HG02943 (cell line): ENCODE measurements around the gene ACACA.
"Not testable (repeated sequence)": the region's sequence is repeated elsewhere in the genome, so short reads cannot be mapped to it uniquely, and the experiment has no call there.

Experiments
- ATAC-seq: cut with Tn5 transposase; IDR thresholded peaks from one replicate; pipeline ENCODE4 v1.9.1; 2021; ENCODE audit warnings: mild to moderate bottlenecking, low read depth, moderate library complexity; ENCODE audit not compliant: unreplicated experiment

The ACACA gene

DNA sequence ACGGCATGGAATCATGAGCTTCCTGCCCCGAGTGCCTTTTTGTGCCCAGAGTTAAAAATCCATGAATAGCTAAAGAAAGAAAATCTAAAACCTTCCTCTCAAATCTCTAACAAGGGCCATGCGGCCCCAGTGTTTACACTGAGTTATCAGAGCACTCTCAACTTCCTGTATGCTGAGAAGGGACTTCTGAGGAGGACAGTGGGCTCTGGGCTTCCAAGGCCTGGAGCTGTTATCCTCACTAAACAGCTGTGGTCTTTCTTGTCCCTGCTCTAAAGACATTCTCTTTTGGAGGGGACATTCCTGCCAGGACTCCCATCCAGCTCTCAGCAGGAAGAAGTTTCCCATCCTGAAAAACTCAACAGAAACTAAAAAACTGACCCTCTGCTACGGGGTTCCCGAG lies 322.3 kb downstream of the ACACA start:
- ATAC-seq: no peak

DNA sequence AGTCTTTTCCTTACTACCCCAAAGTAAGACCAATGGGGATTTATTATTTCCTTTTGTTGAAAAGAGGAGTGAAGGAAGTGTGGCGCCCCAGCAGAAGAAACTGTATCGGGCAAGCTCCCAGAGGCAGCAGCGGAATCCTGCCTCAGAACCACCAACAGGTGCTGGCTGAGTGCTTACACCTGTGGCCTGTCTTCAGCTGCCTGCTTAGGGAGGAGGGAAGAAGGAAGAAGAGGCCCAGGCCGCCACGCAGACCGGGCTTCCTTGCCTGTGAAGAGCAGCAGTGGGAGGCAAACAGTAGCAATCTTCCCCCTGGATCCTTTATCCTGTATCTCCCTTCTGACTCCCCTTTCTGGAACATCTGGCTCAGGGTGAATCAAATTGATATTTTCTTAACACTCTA lies 323.2 kb downstream of the ACACA start:
- ATAC-seq: no peak

DNA sequence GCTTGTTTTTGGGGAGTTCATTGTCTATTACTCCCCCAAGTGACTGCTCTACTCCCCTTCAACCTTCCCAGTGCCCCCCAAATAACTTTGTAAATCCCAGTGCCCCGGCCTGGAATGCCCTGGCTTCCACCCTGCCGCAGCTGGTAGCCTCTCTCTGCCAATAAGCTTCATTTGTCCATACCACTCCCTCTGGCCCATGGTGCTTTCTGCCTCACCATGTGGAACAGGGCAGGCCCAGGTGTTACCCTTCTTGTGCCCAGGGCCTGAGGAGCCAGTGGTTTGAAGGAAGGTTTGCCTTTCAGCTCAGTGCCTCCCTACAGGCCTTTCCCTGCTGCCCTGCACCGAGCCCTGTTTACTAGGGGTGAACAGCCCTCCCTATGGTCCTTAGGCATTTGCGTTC lies 323.7 kb downstream of the ACACA start:
- ATAC-seq: no peak

DNA sequence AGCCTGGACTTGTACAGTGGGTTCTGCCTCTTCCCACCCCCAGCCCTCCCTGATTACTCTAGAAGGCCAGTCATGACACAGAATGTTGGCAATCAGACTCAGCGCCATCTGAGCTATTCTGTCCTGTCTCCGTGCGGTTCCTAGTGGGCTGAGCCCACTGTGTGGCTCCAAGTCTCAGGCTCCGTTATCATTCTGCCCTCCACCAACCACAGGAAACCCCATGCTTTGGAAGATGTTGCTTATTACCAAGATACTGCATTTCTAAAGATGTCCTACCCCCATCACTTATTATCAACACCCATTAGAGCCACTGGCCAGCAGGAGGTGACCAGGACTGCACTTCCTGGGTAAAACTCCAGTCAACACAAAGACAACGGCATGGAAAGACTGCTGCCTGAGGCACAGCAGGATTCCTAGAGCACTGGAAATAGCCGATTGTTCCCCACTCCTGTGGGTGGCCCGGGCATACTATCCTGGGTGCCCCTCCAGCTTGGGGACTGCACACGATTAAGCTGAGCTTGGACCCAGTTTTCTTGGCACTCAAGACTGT lies 324.2 kb downstream of the ACACA start:
- no peak for ATAC-seq

DNA sequence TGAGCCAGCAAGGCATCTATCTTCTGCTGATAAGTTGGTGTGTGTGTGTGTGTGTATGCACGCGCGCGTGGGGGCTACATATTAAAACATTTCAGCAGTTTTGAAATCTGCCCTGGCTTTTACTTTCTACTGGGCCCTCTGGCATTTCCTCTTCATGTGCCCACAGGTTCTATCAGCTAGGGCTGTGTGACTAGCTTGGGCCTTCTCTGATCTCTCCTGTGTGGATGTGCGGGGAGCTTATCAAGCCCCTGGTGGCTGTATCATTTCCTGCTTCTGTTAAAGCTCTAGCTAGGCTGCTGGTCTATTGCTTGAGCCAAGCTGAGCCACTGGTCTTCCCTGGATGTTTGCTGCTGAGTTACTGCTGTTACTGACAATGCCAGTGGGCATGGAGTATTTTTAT lies 325.3 kb downstream of the ACACA start:
- ATAC-seq: no peak

DNA sequence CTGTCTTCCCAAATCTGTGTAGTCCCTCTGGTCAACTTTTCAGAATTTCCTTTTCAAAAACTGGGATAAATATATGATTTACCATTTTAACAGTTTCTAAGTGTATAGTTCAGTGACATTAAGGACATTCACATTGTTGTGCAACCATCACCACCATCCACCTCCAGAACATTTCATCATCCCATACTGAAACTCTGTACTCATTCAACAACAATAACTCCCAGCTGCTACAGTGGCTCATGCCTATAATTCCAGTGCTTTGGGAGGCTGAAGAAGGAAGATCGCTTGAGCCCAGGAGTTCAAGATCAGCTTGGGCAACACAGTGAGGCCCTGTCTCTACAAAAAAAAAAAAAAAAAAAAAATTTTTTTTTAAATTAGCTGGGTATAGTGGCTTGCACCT lies 326.9 kb downstream of the ACACA start:
- no peak for ATAC-seq

DNA sequence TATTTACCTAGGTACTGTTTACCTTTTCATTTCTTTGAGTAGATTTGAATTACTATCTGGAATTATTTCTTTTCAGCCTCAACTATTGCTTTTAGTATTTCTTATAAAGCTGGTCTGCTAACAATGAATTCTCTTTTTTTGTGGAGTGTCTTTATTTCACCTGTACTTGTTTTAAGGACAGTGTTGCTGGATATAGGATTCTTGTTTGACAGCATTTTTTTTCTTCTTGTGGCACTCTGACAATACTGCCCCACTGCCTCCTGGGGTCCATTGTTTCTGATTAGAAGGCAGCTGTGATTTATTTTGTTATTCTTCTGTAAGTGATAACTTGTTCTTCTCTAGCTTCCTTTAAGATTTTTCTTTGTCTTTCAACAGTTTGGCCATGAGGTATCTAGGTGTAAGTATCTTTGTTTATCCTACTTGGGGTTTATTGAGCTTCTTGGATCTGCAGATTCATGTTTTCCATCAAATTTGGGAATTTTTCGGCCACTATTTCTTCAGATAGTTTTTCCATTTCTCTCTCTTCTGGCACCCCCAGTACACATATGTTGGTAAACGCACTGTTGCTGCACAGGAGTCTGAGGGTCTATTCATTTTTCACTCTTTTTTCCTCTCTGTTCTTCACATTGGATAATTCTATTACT lies 327.4 kb downstream of the ACACA start:
- ATAC-seq: no peak

DNA sequence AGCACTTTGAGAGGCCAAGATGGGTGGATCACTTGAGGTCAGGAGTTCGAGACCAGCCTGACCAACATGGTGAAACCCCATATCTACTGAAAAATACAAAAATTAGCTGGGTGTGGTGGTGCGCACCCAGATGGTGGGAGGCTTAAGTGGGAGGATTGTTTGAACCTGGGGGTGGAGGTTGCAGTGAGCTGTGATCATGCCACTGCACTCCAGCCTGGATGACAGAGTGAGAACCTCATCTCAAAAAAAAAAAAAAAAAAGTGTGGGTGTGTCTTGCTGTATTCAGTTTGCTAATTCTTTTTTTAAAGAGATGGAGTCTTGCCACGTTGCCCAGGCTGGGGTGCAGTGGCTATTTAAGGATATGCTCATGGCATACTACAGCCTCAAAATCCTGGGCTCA lies 333.2 kb downstream of the ACACA start:
- not testable (repeated sequence) for ATAC-seq

DNA sequence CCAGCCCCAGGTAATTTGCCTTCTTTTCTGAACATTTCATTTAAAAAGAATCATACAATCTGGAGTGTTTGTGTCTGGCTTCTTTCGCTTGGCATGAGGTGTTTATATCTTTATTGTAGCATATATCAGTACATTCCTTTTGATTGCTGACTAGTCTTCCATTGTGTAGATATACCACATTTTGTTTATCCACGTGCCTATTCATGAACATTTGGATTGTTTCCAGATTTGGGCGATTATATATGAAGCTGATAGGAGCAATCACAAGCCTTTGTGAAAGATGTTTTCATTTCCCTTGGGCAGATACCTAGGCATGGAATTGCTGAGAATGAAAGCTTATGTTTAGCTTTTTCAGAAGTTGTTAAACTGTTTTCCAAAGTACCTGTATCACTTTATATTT lies 337.5 kb downstream of the ACACA start:
- no peak for ATAC-seq

DNA sequence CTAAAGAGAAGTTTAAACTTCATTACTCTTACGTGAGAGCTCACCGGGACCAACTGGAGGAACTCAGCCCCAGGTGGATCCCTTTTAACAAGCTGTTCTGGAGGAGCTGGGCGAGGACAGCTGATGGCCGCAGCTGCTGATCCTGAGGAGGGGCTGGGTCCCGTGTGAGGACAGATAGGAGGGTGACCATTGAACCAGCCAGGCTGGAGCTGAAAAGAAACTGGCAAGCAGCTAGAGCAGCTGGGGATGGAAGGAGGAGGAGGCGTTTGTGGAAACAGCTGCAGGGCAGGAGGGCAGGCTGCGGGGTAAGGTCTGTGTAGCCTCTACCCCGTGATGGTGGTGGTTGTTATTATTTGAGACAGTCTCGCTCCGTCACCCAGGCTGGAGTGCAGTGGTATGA lies 338.4 kb downstream of the ACACA start:
- no peak for ATAC-seq

DNA sequence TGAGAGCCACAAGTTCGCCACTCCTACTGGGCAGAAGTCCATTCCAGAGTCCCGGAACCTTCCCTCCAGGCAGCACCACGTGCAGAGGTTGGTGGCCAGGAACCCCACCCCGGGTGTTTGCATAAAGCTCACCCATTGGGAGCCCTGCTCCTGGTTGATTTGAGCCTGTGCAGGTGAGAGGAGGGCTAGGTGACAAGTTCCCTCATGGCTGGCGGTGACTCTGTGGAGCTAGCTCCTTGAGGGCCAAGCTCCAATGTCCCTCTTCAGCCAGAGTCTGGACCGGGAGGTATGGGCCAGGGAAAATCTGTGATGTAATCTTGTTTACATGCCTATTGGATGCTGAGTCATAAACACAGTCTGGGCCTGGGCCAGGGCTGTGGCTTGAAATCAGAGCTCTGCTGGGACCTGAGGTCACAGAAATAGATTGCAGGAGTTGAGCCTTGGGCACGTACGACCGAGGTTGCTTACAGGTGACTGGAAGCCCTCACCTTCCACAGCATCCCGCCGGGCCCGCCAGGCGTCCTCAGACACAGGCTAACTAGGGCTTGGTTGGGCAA lies 339.0 kb downstream of the ACACA start:
- ATAC-seq: no peak

DNA sequence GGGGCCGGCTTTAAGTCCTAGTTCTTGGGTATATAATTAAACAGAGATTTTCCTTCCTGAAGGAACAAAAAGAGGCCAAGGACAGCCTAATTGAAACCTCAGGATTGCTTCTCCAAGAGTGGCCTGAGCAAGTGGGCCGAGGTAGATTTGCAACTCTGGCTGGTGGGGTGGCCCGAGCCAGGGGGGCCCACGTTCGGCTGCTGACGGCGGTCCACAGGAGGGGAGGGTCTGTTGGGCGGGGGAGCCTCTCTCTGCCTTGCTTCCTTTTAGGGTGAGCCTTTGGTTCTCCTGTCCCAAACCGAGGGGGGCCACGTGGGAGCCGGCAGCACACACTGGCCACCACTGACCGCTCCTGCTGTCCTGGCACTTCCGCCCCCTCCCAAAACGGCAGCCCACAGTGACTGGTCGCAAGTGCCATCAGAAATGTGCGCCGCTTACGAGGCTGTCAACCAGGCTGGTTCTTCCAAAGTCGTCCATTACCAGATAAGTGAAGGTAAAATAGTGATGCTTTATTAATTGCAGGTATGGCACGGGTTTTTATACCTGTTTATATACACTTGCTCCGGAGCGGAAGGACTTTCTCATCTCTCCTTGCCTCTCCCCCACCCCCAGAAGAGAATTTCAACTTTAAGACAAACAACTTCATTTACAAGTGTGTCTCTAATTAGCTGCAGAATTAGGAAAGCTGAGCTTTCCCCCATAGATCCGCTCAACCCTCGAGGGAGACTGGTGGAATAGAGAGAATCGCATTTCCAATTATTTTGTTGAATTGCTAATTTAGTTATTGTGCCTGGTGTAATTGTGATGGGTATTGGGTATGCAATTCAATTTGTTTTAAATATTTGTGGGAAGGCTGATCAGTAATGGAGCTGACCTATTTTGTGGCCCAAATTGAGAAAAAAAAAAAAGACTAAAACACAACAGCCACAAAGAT lies 340.0 kb downstream of the ACACA start:
- ATAC-seq: no peak

DNA sequence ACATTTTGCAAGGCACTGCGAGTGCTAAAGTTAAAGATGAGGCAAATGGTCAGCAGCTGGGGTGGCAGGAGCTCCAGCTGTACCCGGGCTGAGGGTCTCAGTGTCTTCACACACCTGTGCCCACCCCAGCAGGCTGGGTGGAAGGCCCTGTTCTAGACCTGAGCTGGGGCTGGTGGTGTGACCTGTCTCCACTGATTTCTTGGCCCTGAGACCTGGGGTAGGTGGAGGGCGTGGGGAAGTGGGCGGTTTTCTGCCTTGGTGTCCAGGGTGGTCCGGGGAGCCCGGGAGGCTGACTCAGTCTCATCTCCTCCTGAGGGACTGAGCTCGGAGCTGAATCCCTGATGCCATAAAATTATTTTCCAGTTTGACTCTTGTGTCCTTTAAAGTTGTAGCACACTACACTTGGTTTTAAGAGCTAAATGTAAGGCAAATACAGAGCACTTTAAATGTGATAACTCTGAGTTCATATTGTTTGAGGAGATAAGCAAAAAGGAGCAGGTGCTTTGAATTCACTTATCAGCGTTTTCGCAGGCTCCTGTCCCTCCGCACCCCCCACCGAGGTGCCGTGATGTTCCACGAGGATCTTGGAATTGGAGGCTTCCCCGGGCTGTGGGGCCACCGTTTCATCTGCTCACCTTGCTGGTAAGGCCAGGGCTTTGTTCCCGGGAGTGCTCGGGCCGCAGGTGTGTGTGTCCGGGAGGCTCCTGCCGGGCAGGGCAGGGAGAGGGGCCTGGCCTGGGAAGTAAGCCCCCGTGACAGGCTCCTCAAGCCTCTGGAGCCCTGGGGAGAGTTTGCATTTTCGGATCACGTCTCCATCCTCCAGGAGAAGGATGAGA lies 340.9 kb downstream of the ACACA start:
- no peak for ATAC-seq

DNA sequence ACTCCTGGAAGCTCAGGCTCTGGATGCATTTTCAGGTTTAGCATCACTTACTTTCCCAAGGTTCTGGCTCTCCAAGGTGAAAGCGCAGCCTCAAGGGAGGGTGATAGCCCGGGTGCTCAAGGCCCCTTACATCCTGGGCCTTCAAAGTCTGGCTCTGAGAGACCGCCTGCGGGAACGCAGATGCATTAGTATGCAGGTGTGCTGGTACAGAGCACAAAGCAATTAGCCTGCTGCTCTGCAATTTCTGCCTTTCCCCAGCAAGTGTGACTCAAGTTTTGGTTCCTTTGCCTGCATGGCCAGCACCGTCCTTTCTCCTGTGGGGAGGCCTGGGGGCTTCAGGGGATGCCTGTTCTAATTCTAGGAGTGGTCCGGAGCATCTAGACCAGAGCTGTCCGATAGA lies 341.7 kb downstream of the ACACA start:
- no peak for ATAC-seq

DNA sequence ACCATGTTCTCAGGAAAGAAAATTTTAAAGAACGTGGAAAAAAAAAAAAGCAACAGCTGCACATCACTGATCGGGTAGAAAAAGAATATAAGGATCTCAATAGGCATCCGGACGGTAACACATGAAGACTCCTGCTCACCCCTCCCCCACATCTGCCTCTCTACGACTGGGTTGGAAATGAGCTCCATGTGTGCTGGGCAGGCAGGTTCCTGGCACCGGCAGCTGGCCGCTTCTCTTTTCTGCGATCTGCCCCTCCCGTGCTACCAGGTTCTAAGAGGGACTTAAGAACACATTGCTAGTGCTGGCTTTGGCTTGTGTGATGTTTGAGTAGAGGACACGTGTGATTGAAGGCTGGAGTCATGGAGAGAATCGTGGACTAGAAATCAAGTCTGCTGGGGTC lies 342.4 kb downstream of the ACACA start:
- no peak for ATAC-seq

DNA sequence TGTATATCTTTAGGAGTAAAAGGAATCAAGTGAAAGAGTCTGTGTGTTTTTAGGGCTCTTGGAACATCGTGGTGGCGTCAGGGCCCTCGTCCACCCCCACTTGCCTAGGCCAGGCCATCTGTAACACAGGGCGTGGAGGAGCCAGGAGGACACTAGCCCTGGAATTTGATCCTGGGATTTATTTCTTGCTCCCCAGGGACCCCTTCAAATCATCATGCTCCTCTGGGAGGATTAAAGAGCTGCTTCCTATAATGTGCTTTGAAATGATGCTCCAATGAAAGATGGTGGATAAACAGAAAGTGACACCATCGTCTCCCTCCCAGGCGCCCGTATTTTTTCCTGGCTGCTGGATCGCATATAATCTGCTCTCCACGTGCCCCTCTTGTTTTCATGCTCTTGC lies 344.6 kb downstream of the ACACA start:
- ATAC-seq: no peak

DNA sequence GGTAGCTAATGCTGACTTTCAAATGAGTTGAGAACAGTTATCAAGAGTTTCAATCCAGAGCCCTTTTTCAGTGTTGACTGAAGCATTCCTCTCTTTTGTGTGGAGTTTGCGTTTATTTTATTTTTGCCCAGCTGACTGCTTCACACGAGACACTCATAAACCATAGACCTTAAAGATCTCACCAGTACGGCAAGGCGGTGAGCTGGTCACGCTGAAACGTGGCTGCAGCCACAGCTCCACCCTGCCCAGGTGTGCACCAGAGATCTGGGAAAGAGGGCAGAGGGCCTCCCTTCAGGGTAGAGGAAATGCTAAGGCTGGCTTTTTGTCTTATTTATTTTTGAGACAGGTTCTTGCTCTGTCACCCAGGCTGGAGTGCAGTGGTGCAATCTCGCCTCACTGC lies 345.7 kb downstream of the ACACA start:
- no peak for ATAC-seq

DNA sequence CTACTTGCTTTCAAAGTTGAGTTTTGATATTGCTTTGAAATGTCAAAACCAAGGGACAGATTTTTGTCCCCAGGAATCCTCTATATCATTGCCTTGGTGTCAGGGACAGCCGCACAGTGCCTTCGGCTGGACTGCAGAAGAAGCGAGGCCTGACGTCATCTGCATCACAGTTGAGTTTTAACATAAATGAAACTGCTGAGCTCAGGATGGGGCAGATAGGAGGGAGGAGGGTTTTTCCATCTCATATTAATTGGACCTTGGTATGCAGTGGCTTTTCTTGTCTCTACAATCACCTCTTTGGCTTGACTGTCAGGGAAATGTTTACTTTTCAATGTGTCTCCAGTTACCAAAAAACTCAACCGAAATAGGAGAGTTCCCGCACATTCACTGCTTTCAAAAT lies 346.5 kb downstream of the ACACA start:
- ATAC-seq: no peak

DNA sequence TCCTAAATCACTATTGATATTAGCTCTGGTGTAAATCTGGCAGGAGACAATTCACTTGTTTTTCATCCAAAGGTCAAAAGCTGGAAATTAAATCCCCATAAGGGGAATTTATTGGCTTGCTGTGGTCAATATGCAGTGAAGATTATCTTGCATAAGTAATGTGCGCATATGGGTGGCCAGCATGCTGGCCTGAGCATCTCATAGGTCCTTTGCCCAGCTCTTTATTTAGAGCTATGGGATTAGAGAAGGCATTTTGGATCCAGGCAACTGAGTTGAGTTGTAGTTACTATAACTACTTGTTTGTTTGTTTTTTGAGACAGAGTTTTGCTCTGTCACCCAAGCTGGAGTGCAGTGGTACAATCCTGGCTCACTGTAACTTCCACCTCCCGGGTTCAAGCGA lies 347.1 kb downstream of the ACACA start:
- ATAC-seq: no peak

DNA sequence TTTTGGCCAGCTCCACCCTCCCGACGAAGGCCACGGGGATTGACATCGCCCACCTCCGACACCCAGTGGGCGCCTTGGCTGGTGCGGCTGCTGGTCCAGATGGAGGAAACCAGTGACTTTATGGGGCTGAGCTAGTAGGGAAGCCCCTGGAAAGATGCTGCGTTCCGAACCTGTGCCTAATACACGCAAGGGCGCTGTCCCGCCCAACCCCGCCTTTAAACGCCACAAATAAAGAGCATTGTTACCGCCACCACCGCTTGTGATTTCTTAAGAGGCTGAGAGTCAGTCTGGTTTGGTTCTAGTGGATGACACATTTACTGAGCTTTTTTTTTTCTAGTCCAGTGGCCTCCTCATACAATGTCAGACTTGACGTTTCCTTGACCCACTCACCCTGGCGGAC lies 350.0 kb downstream of the ACACA start:
- ATAC-seq: no peak

DNA sequence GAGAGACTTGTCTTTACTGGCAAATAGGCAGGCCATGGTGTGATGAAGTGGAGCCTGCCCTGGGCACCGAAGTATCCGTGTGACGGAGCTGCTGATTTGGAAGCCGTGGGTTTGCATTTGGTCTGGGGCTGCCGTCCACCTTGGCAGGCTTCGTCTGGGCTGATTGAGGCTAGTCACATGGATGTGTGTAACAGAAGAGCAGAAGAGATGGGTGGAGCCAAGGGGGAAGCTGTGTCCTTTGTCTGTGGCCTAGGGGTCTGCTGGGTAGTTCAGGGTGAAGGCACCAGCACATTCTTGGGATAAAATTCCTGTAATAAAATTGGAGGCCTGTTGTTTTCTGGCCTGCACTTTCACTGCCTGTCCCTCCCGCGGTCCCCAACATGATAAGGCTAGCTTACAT lies 351.7 kb downstream of the ACACA start:
- ATAC-seq: no peak
